HK-2 (cell line): ENCODE data around the gene SYCP1.
"Not testable (repeated sequence)": the region's sequence is repeated elsewhere in the genome, so short reads cannot be mapped to it uniquely, and the experiment has no call there.

Experiments
- DNase-seq: peaks from one replicate; pipeline ENCODE4 v3.0.0-alpha.2; 2018; ENCODE audit not compliant: unreplicated experiment

Gene SYCP1

GRCh38 chr1:114854693-114855320, at the start of gene SYCP1:
SYCP1 (plus strand) TSS chr1:114854863; CDS start chr1:114855465, 602 bp downstream.
- DNase-seq = no peak

GRCh38 chr1:114819869-114820268, 34.8 kb upstream of the SYCP1 start:
- no peak for DNase-seq

DNA sequence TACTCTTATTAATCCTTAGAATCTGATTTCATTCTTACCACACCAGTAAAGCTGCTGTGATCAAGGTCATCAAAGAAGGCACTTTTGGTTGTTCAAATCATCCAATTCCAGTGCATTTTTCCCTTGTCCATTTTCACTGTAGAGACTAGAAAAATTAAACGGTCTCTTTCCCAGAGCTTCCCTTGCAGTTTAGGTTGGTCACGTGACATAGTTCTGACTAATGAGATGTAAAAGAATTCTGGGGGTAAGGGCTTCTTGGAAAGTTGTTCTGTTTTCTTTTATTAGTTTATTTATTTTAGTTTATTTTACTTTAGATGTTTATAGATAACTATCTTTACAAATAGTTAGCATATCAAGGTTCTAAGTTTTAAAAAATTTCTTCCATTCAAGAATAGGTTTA, 34.3 kb upstream of the SYCP1 start:
- DNase-seq = no peak

DNA sequence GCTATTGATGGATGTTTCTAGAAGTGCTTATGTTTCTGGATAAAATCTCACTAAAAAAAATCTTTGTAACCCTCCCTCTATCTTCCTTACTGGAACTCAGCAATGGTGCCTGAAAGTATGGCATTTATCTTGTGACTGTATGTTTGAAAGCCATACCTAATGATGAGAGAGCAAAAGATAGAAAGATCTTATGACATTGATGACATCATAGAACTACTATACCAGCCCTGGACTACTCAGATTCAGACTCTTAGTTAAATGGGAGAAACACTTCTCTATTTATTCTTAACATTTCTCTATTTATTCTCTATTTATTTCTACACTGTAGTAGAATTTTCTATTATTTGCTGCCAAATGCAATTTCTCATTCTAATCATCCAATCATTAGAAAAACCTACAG, 32.7 kb upstream of the SYCP1 start:
- DNase-seq = no peak

DNA sequence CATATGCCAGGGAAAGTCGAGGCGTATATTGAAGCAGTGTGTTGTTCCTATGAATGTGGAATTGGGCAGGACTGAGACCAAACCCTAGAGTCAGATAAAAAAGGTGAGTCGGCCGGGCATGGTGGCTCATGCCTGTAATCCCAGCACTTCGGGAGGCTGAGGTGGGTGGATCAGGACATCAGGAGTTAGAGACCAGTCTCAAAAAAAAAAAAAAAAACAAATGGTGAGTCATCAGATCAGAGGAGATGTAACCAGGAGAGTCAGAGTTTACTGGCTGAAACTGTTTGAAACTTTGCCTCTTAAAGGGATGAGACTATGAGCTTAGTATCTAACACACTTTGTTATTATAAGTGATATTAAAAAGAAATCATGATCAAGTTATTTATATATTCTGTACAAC, 26.4 kb upstream of the SYCP1 start:
- no peak for DNase-seq

DNA sequence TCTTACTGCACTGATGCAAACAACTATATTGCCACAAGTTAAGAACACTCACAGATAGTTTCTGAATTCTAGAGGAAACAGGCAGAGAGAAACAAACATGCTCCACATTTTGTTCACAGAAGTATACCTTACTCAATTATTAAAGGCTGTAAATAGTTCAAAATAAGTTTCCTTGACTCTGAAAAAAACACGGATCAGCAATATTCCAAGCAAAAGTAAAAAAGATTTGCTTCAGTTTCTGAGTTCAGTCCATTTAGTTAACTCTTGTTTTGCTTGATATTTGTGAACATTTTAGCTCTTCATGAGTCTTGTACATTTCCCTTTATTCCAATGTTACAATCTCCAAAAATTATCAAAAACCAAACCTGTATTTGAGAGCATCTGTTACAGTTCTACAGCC, 24.6 kb upstream of the SYCP1 start:
- DNase-seq = not testable (repeated sequence)

GRCh38 chr1:114831276-114831994, 23.2 kb upstream of the SYCP1 start:
- DNase-seq = no peak

DNA sequence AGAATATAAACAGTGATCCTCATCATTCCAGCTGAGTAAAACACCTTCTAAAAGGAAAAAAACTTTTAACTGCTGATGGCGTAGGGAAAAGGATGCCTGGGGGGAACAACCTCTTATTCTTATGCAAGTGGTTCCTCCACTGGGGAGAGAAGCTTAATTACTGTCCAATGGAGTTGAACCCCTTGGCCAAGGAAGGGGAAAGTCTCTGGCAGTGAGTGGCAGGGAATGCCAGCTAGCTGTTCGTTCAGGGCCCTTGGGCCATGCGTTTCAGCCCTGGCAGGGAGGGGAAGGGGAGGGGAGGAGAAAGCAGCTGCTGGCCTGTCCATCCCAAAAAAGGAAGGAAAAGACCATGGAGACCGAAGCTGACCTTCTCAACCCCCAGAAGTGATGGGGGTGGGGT, 22.6 kb upstream of the SYCP1 start:
- no peak for DNase-seq

GRCh38 chr1:114833421-114833820, 21.2 kb upstream of the SYCP1 start:
- no peak for DNase-seq

GRCh38 chr1:114844270-114844669, 10.4 kb upstream of the SYCP1 start:
- no peak for DNase-seq

DNA sequence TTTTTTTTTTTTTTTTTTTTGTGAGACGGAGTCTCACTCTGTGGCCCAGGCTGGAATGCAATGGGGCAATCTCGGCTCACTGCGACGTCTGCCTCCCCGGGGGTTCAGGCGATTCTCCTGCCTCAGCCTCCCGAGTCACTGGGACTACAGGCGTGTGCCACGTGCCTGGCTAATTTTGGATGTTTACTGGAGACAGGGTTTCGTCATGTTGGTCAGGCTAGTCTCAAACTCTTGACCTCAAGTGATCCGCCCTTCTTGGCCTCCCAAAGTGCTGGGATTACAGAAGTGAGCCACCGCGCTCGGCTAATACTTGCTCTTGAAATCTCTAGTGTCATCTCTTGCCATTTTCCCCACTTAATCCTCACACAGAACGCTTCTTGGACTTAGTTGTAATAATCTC, 1.1 kb upstream of the SYCP1 start:
- no peak for DNase-seq

GRCh38 chr1:114861384-114861783, 6.7 kb downstream of the SYCP1 start:
- DNase-seq = no peak

DNA sequence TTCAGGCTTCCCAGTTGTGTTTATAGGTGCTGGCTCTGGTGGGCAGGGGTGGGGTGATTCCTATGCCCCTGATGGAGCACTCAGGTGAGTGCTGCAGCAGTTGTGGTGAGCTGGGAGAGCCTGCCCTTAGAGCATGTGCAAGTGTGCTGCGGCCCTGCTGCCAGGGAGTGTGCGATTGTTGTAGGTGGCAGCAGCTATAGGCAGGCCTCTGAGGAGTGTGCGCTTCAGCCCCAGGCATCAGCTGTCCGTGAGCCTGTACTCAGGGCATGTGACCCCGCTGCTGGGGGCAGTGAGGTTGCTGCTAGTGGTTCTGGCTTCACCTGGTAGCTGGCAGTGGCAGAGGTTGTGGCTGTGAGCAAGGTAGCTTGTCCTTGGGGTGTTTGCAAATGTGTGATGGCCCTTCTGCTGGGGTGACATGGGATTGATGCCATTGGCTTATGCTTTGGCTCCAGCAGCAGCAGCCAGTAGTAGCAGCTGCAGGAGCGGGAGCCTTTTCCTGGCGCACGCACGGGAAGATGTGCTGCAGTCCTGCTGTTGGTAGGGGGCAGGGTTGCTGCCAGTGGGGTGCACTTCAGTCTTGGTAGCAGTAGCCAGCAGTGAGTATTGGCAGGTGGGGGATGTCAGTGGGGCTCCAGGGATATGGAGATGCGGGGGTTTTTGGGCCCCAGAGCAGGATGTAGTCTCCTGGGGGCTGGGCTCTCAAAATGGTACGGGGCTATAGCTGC, 37.7 kb downstream of the SYCP1 start:
- no peak for DNase-seq

DNA sequence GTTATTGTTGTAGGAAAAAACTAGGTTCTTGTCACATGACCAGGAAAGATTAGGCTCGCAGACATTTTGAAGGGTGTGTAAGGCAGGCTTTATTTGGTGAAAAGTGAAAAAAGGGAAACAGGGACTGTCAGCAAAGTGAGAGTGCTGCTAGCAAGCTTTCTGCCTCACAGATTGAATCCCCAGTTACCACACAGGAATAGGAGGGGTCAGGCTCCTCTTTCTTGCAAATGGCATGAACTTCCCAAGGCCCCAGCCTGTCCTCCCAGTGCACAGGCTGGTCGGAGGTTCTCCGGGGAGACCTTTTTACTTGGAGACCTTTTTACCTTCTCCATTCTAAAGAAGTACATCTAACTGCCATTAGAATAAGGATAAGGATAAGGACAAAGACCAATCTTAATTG, 42.1 kb downstream of the SYCP1 start:
- DNase-seq = no peak

GRCh38 chr1:114901814-114902213, 47.2 kb downstream of the SYCP1 start:
- DNase-seq = no peak

DNA sequence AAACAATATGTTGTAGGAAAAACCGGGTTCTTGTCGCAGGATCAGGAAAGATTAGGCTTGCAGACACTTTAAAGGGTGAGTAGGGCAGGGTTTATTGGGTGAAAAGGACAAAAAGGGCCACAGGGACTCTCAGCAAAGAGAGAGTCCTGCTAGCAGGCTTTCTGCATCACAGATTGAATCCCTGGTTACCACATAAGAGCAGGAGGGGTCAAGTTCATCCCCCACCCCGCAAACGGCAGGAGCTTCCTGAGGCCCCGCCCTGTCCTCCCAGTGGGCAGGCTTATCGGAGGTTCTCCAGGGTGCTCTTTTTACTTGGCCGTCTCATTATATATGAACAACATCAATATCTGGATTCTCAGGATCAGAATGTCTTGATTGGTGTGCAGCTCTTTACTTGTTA, 47.7 kb downstream of the SYCP1 start:
- DNase-seq = no peak

DNA sequence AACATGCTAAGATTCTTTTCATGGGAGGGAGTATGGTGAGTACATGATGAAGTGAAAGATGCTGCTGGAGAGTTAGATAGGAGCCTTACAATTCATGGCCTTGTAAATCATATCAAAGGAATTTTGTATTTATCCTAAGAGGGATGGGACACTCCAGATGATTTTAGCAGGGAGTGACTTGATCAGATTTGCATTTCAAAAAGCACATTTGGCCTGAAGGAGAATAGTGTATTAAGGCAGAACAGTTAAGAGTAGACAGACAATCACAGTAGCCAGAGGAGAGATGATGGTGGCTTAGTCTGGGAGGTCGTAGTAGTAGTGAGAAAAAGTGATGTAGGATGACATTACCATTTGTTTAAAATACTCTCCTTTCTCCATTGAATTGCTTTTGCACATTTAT, 48.8 kb downstream of the SYCP1 start:
- no peak for DNase-seq

DNA sequence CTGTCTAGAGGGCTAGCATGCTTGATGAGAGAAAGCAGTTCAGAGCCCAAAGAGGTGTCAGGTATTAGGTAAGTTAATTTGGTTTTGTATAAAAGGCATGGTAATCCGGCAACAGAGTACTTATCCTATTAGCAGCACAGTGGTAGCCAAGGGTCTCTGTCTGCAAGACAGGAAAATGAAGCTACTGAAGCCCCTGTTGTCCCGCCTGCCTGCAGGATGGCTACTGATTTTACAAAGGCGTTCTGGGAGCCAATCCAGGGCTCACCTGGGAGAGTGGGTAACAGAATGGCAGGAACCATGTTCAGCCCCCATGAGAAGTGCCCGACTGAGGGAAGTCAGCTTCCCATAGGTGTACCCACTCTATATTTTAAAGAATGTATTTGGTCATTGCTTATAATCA, 61.1 kb downstream of the SYCP1 start:
- DNase-seq = not testable (repeated sequence)

DNA sequence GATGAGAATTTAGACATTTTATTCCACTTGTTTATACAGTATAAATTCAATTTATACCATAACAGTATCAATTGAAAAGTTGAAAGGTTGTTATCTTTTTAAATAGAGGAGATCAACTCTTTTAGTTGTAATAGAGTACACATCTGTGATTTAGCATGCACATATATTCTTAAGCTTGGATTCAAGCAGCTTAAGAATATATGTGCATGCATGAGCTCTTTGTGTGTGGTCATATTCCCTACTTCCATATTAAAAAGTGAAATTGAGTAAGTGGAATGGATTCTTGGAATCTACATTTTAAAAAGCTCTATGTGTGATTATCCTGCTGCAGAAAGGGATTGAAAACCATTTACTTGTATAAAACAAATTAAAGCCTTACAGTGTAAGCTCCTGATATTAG, 71.9 kb downstream of the SYCP1 start:
- no peak for DNase-seq

DNA sequence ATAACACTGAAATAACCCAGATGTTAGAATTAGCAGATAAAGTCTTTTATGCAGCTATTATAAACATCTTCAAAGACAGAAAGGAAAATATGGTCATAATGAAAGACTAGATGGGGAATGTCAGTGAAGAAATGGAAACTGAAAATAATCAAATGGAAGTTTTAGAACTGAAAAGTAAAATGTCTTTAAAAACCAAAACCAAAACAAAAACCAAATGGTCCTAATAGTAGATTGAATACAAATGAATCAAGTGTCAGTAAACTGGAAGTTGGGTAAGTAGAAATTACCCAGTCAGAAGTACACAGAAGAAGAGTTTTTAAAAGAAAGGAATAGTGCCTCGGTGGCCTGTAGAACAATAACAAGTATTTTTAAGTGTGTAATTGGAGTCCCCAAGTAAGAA, 72.7 kb downstream of the SYCP1 start:
- no peak for DNase-seq

- DNase-seq = no peak
Measured at GRCh38 chr1:114956570-114956969, 101.9 kb downstream of the SYCP1 start.

- no peak for DNase-seq
Measured at GRCh38 chr1:114959423-114959822, 104.8 kb downstream of the SYCP1 start.

DNA sequence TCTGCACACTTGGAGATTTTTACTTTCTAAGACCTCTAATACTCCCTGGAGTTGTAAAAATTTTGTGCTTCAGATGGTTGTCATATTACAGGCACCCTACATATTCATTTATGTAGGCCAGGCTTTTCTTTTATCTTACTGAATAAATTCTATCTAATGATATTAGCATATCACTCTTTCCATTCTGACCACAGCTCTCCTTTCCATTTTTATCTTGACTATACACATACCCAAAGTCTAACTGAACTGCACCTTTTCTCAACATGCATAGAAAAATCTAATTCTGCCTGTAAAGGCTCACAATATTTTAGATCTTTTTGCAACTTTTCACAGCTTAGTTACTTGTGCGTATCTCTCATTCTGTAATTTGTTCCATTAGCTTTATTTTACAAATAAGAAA, 122.2 kb downstream of the SYCP1 start:
- DNase-seq = no peak
